ENCODE measurements around the gene IFI35. TPM values are rescaled to one million over a fixed set of nuclear protein-coding genes. Genes with fewer than 3 reads are reported as not detected.

IFI35 gene
- total and polyA plus RNA-seq, 2 of the 8 experiments (the other 6 are each of a cell fraction or from before 2014, with no cell fraction given): 2.5 to 4.7 TPM

GRCh38 chr17:43015579-43015978 is 9.0 kb downstream of the IFI35 start:
- H3K27me3 ChIP-seq (replicated peaks in 1 of 4; ENCODE audit: control insufficient read depth in 3 of 4, extremely low read depth in 1 of 4, insufficient read depth in 3 of 4, low read length in 3 of 4): no peaks in the 10 kb centered on the region
- H2BK120ac ChIP-seq (replicated peaks; ENCODE audit: low read depth, low read length): no peak overlapping the region
- peaks cover 6 to 18% (median 12%) of the 10 kb centered on the region in 4 experiments for H3K4me1 ChIP-seq (replicated peaks in 1 of 4; ENCODE audit: control insufficient read depth in 3 of 4, insufficient read depth in 4 of 4, low read length in 3 of 4)
- no peak overlapping the region for H3K14ac ChIP-seq (ENCODE audit: insufficient read length)
- no peaks in the 10 kb centered on the region; the same call in 1 of the 2 replicates for H3K23me2 ChIP-seq (ENCODE audit: low read depth, low read length)
- no peaks in the 10 kb centered on the region for H3K9me3 ChIP-seq (ENCODE audit: insufficient read depth in 2 of 2, low read depth in 1 of 2, low read length in 1 of 2)
- no peak overlapping the region for H4K8ac ChIP-seq (ENCODE audit: extremely low read depth, insufficient read depth, low read length)
- H3K4me2 ChIP-seq (ENCODE audit: insufficient read depth in 1 of 2, low read depth in 2 of 2, low read length in 2 of 2): no peak overlapping the region
- TF ChIP-seq MAFK (IDR thresholded peaks at IDR 0.05; ENCODE audit: low read depth, low read length) (no peak), CREB1 (IDR thresholded peaks at IDR 0.05) (no peak), TAF1 (IDR thresholded peaks at IDR 0.05; ENCODE audit: low read depth, low read length) (no peak), SUZ12 (IDR thresholded peaks at IDR 0.05; ENCODE audit: low read length) (no peak), TBP (IDR thresholded peaks at IDR 0.05; ENCODE audit: low read depth, low read length) (no peak), KDM5A (IDR thresholded peaks at IDR 0.05; ENCODE audit: low read length) (no peak), POLR2A (IDR thresholded peaks at IDR 0.05; ENCODE audit: control extremely low read depth in 1 of 2, low read depth in 2 of 2, low read length in 2 of 2) (no peak), CHD1 (IDR thresholded peaks at IDR 0.05; ENCODE audit: low read depth, low read length) (no peak), USF2 (IDR thresholded peaks at IDR 0.05; ENCODE audit: low read length) (no peak), SRF (IDR thresholded peaks at IDR 0.05; ENCODE audit: low read depth, low read length) (no peak), NANOG (IDR thresholded peaks at IDR 0.05; ENCODE audit: insufficient read depth, low read depth, low read length, poor library complexity, severe bottlenecking) (no peak), BRCA1 (IDR thresholded peaks at IDR 0.05; ENCODE audit: low read depth, low read length) (no peak), JUND (IDR thresholded peaks at IDR 0.05; ENCODE audit: low read length) (no peak), JUN (IDR thresholded peaks at IDR 0.05; ENCODE audit: low read depth, low read length) (no peak), GTF2F1 (IDR thresholded peaks at IDR 0.05; ENCODE audit: borderline replicate concordance, low read depth, low read length) (no peak)
- H3K9ac ChIP-seq (replicated peaks in 1 of 4; ENCODE audit: extremely low read depth in 1 of 4, low read depth in 3 of 4, low read length in 3 of 4): 0 out of 7 replicates have a peak overlapping the region, but pooled peaks of 1 of the 4 experiments have one; percentile 35
- H3K18ac ChIP-seq (ENCODE audit: extremely low read depth, low read length): no peak overlapping the region
- no peak overlapping the region for H3K4ac ChIP-seq (replicated peaks; ENCODE audit: insufficient read length, low read depth, low read length)
- 0 out of 2 replicates have a peak overlapping the region, but pooled peaks have one; percentile 54 for H2BK5ac ChIP-seq (ENCODE audit: low read depth, low read length)
- H3K56ac ChIP-seq (replicated peaks; ENCODE audit: insufficient read length, low read depth, low read length): no peak overlapping the region
- H2BK20ac ChIP-seq (ENCODE audit: low read length): no peak overlapping the region
- H3K27ac ChIP-seq (ENCODE audit: low read depth, low read length): peak overlapping the region; percentile 21; the same call in 1 of the 2 replicates
- ChIA-PET POLR2A (ENCODE audit: partially characterized antibody) (interaction anchor here (1.1 to 7.5 kb wide), 7 partner anchors 11 to 300 kb away, joined by 3 to 104 read pairs (median 4); partner anchors contain the start of genes IFI35, RPL27 and TMEM106A), CTCF (ENCODE audit: partially characterized antibody) (no interaction called here)
- no peak overlapping the region for H3K23ac ChIP-seq (ENCODE audit: insufficient read length)
- H3K36me3 ChIP-seq (ENCODE audit: control insufficient read depth in 2 of 4, insufficient read depth in 4 of 4, low read length in 3 of 4): peaks cover 6 to 39% (median 12%) of the 10 kb centered on the region in 4 experiments; a peak in 7 of 8 replicates
- no peak overlapping the region for H2AFZ ChIP-seq (ENCODE audit: low read length)
- H2AK5ac ChIP-seq (ENCODE audit: low read depth, low read length): no peak overlapping the region
- H4K5ac ChIP-seq (ENCODE audit: insufficient read length, low read depth, low read length): no peak overlapping the region
- 86% methylated on average over 9 of the region's 9 CpGs; no CpG with 5 or more reads in 1 of the 2 experiments for WGBS, 2 experiments (ENCODE audit: extremely low coverage in 1 of 2, insufficient coverage in 1 of 2, insufficient read length in 1 of 2, insufficient replicate concordance in 2 of 2, low coverage in 1 of 2, low lambda C conversion rate in 2 of 2, missing lambda C conversion rate in 1 of 2)
- H2BK15ac ChIP-seq (ENCODE audit: low read length): no peak overlapping the region
- peaks cover 20% of the 10 kb centered on the region for H3K79me1 ChIP-seq (ENCODE audit: low read depth, low read length)
- H3K4me3 ChIP-seq (ENCODE audit: extremely low read depth in 1 of 4, insufficient read depth in 2 of 4, low read depth in 3 of 4, low read length in 4 of 4): no peak overlapping the region
- H4K20me1 ChIP-seq (replicated peaks in 1 of 2; ENCODE audit: control insufficient read depth in 1 of 2, insufficient read depth in 2 of 2, low read length in 2 of 2): peaks cover 12% of the 10 kb centered on the region in 2 experiments
- peaks cover 0 to 29% of the 10 kb centered on the region in 2 experiments; a peak in 3 of 4 replicates for H3K79me2 ChIP-seq (ENCODE audit: control insufficient read depth in 1 of 2, insufficient read depth in 2 of 2, low read length in 2 of 2)
- no peak for DNase-seq (ENCODE audit: low read depth in 1 of 2, low spot score in 2 of 2)
- no peak overlapping the region for H4K91ac ChIP-seq (replicated peaks; ENCODE audit: insufficient read length, low read length)
- no peak for FAIRE-seq
- no peak overlapping the region for H2BK12ac ChIP-seq (ENCODE audit: low read depth, low read length)

Measured in H1 (cell line).